HL-60/S4 treated with phorbol 12-myristate 13-acetate at 8.2 ng/mL for 4 days and 3 days (cell line): Measurements from ENCODE around the gene UBFD1.
"Not testable (repeated sequence)": the region's sequence is repeated elsewhere in the genome, so short reads cannot be mapped to it uniquely, and the experiment has no call there.

Source experiments
- in situ Hi-C: fragments of 300-500 bp; cut with MboI; formaldehyde crosslinking; loops from 2 replicates; pipeline ENCODE4 v1.15.0; 2022; ENCODE audit warnings: low sequenced_read_pairs

UBFD1 gene

DNA sequence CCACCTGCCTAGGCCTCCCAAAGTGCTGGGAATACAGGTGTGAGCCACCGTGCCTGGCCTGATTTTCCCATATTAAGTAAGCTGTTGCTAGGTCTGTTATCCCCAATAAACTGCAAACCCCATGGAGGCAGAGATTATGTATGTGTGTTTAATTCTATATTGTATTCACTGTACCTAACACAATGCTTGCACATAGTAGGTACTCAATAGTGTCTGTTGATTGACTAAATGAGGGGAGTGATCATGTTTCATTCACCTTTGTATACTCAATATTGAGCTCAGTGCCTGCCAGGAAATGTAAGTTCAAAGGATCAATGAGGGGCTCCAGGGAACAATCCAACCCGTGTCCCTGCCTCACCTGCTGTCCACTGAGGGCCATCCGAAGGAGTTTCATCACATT lies 32.6 kb upstream of the UBFD1 start:
- in situ Hi-C loops, result no loop called here

GRCh38 chr16:23527961-23528643 lies 29.4 kb upstream of the UBFD1 start:
- in situ Hi-C loops, result no loop called here

GRCh38 chr16:23528644-23529310 lies 28.8 kb upstream of the UBFD1 start:
- in situ Hi-C loops, result no loop called here

DNA sequence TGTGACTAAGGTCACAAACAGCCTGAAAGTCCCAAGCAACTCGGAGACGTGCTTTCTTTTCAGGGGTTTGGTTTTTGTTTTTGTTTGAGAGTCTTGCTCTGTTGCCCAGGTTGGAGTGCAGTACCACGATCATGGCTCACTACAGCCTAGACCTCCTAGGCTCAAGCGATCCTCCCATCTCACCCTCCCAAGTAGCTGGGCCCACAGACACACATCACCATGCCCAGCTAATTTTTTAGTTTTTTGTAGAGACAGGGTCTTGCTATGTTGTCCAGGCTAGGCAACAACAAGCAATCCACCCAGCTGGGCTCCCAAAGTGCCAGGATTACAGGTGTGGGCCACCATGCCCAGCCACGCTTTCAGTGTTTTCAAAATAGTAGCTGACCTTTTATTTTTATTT lies 27.5 kb upstream of the UBFD1 start:
- in situ Hi-C loops, result no loop called here

DNA sequence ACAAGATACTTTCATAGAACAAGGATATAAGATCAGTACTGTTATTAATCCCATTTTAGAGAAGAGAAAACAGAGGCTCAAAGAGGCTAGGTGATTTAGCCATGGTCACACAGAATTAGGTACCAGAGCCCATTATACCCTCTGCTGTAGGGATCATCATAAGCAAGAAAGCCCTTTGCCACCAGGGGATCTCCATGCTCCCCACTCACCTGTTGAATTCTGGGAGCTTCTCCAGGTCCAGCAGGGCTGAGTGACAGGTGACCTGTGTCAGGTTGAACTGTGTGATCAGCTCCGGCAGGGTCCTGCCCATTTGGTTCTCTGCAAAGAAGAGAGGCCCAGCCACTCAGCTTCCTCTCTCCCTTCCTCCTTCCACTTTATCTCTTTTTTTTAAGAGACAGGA lies 25.1 kb upstream of the UBFD1 start:
- in situ Hi-C loops, result no loop called here

DNA sequence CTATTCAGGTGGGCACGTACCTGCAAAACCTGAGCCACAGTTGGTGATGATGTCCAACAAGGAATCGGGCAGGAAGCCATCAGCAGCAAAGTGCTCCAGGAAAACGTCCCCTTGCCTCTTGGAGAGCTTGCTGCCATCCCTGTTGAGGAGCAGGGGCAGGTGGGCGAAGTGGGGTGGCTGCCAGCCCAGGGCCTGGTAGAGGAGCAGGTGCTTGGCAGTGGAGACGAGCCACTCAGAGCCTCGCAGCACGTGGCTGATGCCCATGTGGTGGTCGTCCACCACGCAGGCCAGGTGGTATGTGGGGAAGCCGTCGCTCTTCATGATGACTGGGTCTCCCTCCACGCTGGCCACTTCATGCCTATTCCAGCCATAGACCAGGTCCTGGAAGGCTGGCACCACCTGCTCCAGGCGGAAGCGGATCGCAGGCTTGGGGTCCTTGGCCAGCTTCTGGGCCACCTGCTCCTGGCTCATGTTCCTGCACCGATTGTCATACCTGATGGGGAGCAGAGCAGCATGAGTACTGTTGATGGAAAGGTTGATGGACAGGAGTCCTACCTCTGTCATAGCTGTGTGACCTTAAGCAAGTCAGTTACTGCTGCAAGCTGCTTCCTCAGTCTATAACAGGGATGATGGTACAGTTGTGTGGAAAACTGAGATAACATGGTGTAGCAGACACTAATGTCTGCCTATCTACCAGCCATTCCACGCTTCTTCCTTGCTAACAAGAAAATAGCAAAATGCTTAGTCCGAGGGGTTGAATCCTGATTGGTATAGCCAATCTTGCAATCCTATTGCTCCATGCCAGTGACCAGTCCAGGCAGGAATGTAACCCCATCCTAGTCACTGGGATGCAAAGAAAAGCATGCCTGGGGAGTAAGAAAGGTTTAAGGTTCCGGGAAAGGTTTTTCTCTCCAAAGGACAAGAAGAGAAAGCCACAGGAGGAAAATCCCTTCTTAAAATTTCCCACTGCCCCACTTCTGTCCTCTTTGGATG lies 22.4 kb upstream of the UBFD1 start:
- in situ Hi-C loops, result no loop called here

DNA sequence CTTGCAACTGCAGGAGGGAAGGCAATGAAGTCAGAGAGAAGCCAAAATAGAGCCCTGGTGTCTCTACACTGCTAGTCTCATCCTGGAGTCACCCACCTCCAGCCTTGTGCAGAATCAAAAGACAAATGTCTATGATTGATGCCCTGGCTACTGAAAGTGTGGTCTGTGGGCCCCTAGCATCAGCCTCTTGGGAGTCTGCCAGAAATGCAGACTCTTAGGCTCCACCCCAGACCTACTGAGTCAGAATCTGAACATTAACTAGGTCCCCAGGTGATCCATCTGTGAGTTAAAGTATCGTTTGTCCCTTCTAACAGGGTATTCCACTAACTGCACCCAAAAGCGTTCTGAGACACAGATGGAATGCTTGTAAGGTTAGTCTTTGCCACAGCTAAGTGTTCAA lies 21.6 kb upstream of the UBFD1 start:
- in situ Hi-C loops, result no loop called here

- in situ Hi-C loops, result no loop called here
These were observed 20.1 kb upstream of the UBFD1 start for GRCh38 chr16:23537390-23537789.

DNA sequence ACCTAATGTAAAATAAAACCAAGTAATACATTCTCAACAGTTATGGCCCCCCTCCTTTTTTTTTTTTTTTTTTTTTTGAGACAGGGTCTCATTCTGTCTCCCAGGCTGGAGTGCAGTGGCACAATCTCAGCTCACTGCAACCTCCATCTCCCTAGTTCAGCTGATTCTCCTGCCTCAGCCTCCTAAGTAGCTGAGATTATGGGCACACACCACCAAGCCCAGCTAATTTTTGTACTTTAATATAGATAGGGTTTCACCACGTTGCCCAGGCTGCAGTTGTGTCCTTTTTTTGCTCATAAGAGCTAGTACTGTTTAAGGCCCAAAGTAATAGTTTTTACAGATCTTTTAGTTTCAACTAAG lies 18.6 kb upstream of the UBFD1 start:
- in situ Hi-C loops, result no loop called here

GRCh38 chr16:23539984-23540816 lies 17.3 kb upstream of the UBFD1 start:
- in situ Hi-C loops, result no loop called here

GRCh38 chr16:23540817-23541178 lies 16.7 kb upstream of the UBFD1 start:
- in situ Hi-C loops, result not testable (repeated sequence)

GRCh38 chr16:23544436-23544835 lies 13.1 kb upstream of the UBFD1 start:
- in situ Hi-C loops, result no loop called here

GRCh38 chr16:23549938-23550337 lies 7.6 kb upstream of the UBFD1 start:
- in situ Hi-C loops, result no loop called here

GRCh38 chr16:23552161-23552560 lies 5.4 kb upstream of the UBFD1 start:
- in situ Hi-C loops, result no loop called here

DNA sequence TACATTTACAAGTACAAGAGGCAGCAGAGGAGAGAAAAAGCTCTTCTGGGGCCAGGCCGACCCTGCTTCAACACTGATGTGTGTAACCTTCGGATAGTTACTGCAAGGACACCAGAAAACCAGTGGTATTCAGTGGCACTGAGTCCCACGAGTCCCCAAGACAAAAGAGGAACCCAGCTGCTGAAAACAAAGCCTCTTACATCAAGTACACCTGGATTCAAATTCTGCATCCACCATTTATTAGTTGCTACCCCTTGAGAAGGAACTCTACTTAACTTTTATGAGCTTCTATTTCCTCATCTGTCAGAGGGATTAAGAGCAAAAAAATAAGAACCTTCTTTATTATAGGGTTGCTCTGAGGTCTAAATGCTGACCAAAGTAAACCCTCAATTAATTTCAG lies 3.0 kb upstream of the UBFD1 start:
- in situ Hi-C loops, result no loop called here

DNA sequence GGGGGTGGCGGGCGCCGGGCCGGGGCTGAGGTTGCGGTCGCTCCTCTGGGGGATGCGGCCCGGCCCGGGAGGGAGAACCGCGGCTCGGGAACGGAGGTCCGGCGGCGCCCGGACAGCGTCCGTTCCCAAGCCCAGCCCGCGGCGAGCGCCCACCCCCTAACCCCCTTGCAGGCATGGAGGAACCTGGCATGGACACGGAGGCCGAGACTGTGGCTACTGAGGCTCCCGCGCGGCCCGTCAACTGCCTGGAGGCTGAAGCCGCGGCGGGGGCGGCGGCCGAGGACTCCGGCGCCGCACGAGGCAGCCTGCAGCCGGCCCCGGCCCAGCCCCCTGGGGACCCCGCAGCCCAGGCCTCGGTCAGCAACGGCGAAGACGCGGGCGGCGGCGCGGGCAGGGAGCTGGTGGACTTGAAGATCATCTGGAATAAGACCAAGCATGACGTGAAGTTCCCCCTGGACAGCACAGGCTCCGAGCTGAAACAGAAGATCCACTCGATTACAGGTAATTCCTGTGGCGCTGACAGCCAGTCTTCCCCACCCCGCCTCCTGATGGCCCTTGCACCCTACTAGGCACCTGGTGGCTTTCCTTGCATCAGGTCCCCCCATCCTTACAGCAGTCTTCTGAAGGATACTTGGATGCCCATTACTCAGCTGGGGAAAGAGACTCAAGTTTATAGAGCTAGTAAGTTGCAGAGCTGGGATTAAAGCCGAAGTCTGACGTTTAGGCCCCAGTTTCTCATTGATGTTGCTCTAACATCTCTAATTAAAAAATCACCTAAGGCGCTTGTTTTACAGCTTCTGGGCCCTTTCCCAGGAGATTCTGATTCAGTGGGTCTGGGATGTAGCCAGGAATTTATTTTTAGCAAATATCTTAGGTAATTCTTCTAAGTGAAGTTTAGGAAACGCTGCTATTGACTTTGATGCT lies 514 bp downstream of the UBFD1 start:
- in situ Hi-C loops, result no loop called here

DNA sequence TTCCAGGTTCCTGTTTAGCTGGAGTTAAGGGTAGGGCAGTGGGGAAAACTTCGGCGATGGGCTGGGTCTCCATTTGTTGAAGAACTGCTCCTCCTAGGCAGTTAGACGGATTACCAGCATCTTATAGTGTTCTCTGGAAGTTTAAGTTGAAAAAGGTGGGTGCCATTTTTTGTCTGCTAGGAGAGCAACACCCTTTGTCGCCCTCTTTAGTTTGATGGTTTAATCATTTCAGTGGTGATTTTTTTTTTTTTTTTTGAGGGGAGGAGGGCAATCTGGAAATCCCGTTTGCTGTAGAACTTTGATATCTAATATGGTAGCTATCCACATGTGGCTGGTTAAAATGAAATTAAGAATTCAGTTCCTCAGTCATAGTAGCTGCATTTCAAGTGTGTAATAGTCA lies 4.1 kb downstream of the UBFD1 start:
- in situ Hi-C loops, result no loop called here

DNA sequence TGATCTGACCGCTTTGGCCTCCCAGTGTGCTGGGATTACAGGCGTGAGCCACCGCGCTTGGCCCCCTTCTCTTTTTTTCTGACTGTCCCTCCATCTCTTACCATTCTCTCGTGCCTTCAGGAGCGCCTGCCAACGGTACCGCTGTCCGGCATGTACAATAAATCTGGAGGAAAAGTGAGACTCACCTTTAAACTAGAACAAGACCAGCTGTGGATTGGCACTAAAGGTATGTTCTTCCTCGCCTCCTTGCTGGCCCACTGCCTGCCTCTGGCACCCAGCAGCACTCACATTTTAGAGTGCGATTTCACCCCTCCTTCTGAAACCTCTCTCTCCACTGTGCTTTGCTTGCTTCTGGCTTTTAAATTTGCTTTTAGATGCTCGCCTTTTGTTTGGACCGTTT lies 5.0 kb downstream of the UBFD1 start:
- in situ Hi-C loops, result no loop called here

DNA sequence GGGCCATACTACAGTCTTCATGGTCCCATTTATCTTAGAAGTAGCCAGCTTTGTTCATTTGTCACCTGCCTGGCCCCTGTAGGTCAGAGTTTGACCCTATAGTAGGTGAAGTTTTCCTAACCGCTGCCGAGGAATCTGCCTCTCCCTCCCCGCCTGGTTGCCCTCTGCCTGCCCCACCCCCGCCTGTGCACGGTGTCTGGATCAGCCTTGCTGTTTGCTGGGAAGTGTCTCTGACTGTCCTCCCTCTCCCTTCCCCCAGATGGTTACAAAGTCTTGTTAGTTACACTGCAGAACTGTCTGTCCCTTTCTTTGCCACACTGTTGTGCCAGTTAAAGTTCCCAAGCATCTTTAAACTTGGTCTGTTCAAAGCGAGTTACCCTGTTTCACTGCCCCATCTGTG lies 5.7 kb downstream of the UBFD1 start:
- in situ Hi-C loops, result no loop called here
